Activated CD8-positive, alpha-beta memory T cell treated with anti-CD3 and anti-CD28 coated beads, Interleukin-2, amount 50 U/mL, for 1 hour (primary cell): Measurements from ENCODE around the gene DVL1.
"Not testable (repeated sequence)": the region's sequence is repeated elsewhere in the genome, so short reads cannot be mapped to it uniquely, and the experiment has no call there.

Experiments
- DNase-seq: peaks from one replicate; pipeline ENCODE4 v3.0.0-alpha.2; 2020; ENCODE audit errors: extremely low read depth

The DVL1 gene

GRCh38 chr1:1349256-1350012 is at the start of gene DVL1:
Gene DVL1, minus strand, starts transcription at chr1:1349418. Its CDS starts 353 bp downstream, at chr1:1349065.
- no peak for DNase-seq

GRCh38 chr1:1398677-1399186 is 49.5 kb upstream of the DVL1 start:
- DNase-seq: no peak

GRCh38 chr1:1397839-1398523 is 48.8 kb upstream of the DVL1 start:
- DNase-seq: no peak

GRCh38 chr1:1395166-1395565 is 45.9 kb upstream of the DVL1 start:
- DNase-seq: no peak

GRCh38 chr1:1394116-1394515 is 44.9 kb upstream of the DVL1 start:
- no peak for DNase-seq

GRCh38 chr1:1393428-1393827 is 44.2 kb upstream of the DVL1 start:
- no peak for DNase-seq

- no peak for DNase-seq
These were observed 43.8 kb upstream of the DVL1 start for GRCh38 chr1:1393014-1393413.

GRCh38 chr1:1391225-1391624 is 42.0 kb upstream of the DVL1 start:
- DNase-seq: no peak

GRCh38 chr1:1390675-1391074 is 41.5 kb upstream of the DVL1 start:
- DNase-seq: no peak

GRCh38 chr1:1388078-1388472 is 38.9 kb upstream of the DVL1 start:
- no peak for DNase-seq

GRCh38 chr1:1387098-1388077 is 38.2 kb upstream of the DVL1 start:
- DNase-seq: no peak

GRCh38 chr1:1385931-1386330 is 36.7 kb upstream of the DVL1 start:
- no peak for DNase-seq

- DNase-seq: not testable (repeated sequence)
These were observed 36.1 kb upstream of the DVL1 start for GRCh38 chr1:1385339-1385738.

GRCh38 chr1:1381294-1381693 is 32.1 kb upstream of the DVL1 start:
- DNase-seq: no peak

- no peak for DNase-seq
These were observed 31.6 kb upstream of the DVL1 start for GRCh38 chr1:1380860-1381259.

- no peak for DNase-seq
These were observed 28.5 kb upstream of the DVL1 start for GRCh38 chr1:1377540-1378205.

- no peak for DNase-seq
These were observed 27.5 kb upstream of the DVL1 start for GRCh38 chr1:1376551-1377226.

- peak; percentile 92 for DNase-seq
These were observed 25.9 kb upstream of the DVL1 start, which contains the start of gene AURKAIP1 for GRCh38 chr1:1374929-1375662. Gene AURKAIP1, minus strand, starts transcription at chr1:1375207. Its CDS starts 451 bp downstream, at chr1:1374756.

- no peak for DNase-seq
These were observed 25.3 kb upstream of the DVL1 start for GRCh38 chr1:1374589-1374928.
